T-helper 2 cell treated with Interferon-gamma antibody and Interleukin-4, amounts not matched to agents 100 ng/mL and 5 ng/mL, for 36 hours (primary cell): ENCODE measurements around the gene NAMPT. TPM values are rescaled to one million over a fixed set of nuclear protein-coding genes. Genes with fewer than 3 reads are reported as not detected.

Source experiments
- intact Hi-C: fragments of 100-400 bp; cut with micrococcal nuclease; formaldehyde crosslinking; loops from one replicate; pipeline ENCODE4 v1.15.1; 2023
- total RNA-seq: library from RNA; stranded (reverse); gene quantifications from 2 replicates; pipeline ENCODE4 v1.2.3, GENCODE V29; 2022

Gene NAMPT
- total RNA-seq, 1 donor from 2014 or later: 75.6 TPM

DNA sequence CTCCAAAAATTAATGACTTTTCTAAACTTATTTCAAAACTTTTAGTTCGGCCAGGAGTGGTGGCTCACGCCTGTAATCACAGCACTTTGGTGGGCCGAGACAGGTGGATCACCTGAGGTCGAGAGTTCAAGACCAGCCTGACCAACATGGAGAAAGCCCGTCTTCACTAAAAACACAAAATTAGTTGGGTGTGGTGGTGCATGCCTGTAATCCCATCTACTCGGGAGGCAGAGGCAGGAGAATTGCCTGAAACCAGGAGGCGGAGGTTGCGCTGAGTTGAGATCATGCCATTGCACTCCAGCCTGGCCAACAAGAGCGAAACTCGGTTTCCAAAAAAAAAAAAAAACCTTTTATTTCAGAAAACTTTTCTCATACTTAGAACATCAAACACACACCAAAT lies 8.3 kb downstream of the NAMPT start:
- intact Hi-C loops: no loop called here

DNA sequence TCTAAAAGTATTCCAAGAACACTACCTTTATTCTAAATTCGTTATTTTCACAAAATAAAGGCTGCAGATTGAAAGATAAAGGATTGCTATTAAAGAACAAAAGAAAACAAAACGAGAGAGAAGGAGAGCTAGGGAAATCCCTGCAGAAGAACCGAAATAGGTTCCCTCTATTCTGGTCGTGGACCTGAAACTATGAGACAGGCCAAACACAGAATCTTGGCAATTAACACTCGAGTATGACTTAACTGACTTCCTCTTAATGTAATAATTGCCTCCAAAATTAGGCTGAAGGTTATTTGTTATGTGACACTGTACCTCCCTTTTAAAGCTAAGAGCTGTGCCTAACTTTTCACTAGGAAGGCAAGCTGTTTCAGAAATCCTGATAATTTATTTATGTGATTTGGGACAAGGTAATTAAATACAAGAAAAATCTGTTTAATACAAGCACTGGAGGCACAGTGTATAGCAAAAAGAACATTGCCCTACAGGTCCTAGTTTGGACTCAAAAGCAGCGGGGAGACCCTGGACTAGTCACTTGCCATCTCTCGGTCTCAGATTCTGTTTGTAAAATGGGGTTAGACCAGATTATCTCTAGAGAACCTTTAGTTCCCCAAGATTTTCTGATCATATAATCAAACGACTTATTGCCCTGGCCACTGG lies 11.6 kb downstream of the NAMPT start:
- intact Hi-C loops: no loop called here

DNA sequence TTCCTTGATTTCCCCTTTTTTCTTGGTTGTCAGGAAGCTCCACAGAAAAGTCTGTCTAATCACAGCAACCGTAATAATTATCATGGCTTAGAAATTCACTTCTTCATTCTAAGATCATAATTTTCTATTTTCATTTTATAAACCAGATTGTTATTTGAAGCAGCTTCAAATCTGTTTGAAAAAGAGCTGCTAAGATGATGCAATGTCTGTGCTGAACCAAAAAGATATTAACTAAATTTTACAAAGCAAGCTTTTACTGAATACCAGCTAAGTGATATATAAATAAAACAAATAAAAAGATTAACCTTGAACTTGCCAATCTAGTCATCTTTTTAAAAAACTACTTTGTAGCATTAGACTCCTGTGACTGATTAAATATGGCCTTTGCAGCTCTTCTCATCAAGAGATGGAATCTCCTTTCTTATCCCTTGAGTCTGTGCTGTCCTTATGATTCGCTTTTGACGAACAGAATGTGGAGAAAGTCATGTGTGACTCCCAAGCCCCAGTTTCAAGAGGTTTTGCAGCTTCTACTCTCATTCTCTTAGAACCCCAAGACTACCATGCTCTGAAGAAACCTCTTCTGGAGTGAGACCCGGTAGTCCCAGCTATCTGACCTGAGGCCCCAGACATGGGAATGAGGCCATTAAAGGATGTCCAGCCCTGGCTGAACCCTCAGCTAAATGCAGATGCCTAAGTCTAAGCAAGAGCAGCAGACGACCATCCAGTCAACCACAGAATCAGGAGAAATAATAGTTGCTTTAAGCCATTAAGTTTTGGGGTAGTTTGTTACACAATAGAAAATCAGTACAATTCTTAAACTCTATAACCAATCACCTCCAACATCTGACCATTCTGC lies 14.4 kb downstream of the NAMPT start:
- intact Hi-C loops: no loop called here

DNA sequence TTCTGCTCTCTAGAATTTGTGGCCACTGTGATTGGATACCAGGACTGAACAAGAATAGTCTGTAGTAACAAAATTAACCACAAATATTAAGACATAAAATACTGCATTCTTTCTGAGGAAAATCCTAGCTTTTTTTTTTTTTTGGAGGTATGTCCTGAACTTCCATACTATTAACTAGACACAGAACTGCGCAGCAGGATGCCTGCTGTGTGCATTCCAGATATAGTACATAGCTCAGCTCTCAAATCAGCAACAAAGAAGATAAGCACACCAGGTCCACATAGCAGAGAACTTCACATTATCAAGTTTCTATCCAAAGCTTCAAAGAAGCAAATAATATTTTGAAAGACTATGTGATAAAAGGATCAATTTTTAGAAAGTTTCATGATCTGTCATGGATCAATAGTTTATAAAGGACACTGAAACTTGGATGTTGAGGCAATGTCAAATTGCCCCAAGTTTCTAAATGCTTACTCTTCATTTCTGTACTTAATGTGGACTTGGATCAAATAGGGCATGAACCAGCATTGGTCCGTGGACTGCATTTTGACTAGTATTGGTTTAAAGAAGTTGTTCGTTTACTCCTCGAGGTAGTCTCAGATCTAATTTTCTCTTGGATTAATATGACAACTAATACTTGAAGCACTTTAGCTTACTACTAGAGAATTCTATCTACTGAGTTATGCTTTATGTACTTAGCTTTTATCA lies 15.4 kb downstream of the NAMPT start:
- intact Hi-C loops: no loop called here

DNA sequence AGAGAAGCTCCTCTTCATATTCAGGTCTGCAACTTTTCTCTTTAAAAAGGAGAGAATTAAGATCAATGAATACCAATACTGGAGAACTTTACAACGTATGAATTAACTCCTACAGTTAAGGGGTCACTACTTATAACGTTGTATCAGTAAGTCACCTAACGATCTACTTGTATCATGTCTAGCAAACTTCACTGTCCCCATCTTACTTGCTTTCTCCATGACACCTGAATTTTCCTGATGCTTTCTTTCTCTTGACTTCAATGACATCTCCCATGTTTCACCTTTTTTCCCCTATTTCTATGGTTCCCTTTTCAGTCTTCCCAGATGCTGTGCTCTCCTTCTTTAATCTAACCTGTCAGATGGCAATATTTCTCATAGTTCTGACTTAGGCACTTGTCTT lies 19.6 kb downstream of the NAMPT start:
- intact Hi-C loops: no loop called here

DNA sequence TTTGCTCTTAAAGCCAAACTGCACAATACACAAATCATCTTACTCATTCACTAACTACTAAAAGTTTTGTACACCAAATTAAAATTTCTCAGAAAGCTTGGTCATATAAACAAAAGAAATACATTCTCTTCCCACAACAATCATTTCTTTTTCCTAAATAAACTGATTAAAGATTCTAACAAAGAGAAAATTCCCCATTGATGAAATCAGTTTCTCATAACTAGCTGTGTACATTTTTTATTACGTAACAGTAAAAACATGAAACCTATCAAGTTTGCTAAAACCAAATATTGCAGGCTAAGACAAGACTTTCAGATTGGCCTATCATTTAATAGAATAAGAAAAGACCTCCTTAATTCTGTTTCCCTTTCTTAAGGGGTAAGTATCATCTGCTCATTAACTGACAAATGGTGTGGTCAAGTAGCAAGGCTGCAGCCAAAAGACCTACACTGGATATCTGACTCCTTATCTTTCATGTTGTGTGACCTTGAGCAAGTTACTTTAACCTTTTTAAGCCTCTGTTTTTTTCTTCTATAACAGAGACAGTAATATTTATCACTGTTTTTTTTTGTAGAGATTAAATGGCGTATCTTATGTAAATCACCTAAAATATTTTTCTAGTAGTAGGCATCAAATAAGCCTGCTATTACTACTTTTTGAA lies 22.4 kb downstream of the NAMPT start:
- intact Hi-C loops: no loop called here

DNA sequence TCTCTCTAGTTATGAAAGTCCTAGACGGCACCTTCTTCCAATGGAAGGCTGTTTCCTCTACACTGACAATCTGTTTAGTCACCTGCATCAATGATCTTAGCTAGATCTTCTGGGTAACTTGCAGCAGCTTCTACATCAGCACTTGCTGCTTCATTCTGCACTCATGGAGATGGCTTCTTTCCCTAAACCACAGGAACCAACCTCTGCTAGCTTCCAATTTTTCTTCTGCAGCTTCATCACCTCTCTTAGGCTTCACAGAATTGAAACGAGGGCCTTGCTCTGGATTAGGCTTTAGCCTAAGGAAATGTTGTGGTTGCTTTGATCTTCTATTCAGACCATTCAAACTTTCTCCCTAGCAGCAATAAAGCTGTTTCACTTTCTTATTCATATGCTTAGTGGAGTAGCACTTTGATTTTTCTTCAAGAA lies 24.6 kb downstream of the NAMPT start:
- intact Hi-C loops: loop anchor here (1.0 kb wide), 1 partner anchor 25 kb away; no protein-coding TSS in a partner anchor

DNA sequence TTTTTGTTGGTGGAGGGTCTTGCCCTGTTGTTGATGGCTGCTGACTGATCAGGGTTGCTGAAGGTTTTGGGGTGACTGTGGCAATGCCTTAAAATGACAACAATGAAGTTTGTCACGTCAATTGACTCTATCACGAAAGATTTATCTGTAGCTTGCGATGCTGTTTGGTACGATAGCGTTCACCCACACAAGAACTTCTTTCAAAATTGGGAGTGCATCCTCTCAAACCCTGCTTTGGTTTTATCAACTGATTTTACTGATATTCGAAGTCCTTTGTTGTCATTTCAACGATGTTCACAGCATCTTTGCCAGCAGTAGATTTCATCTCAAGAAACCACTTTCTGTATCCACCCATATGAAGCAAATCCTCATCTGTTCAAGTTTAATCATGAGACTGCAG lies 26.0 kb downstream of the NAMPT start:
- intact Hi-C loops: no loop called here

DNA sequence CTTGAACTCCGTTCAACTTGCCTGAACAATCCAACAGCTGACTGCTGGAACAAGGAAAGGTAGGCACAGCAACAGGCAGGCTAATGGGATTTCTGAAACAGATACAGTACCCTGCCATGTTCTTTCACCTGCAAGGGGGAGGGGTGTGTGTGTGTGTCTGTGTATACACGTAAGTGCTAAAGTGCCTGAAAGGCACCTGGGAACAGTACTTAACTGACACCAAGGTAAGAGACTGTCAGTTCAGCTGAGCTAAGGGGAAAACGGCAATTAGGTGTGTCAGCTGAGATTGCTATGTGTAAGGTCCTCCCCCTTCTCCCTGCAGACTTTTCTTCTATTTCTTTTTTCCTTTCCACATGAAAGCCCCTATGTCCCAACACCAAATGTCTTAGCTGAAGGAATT lies 27.0 kb downstream of the NAMPT start:
- intact Hi-C loops: no loop called here

DNA sequence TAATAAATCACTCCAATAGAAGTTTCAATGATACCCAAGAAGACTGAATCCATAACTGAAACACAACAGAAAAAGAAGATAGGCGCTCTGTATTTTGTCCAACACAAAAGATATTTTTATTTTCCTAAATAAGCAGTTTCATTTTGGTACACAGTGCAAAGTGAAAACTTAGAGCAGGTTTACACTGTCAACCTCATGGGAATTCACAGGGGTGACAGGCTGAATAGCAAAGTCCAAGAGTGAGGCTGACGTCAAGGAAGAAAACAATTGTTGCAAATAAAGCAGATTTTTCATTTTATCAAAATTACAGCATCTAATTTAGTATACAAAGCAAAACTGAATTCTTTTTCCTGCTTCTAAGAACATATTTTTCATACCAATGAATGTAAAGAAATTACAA lies 28.6 kb downstream of the NAMPT start:
- intact Hi-C loops: no loop called here

DNA sequence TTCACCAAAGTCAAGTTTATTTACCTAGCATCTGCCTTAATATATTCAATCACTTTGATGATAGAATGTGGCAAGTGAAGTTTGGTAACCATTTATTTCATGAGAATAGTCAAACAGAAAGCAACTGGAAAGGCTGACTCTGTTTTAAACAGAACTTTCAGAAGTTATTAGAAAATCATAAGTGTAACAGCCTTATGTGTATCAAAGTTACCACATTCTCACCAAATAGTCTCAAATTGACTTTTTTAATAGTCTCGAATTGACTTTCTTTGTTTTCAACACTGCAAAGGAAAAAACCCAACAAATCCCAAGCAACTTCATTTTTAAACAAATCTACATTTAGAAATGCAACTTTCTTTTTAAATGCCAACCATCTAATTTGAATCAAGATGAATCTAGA lies 29.5 kb downstream of the NAMPT start:
- intact Hi-C loops: no loop called here

DNA sequence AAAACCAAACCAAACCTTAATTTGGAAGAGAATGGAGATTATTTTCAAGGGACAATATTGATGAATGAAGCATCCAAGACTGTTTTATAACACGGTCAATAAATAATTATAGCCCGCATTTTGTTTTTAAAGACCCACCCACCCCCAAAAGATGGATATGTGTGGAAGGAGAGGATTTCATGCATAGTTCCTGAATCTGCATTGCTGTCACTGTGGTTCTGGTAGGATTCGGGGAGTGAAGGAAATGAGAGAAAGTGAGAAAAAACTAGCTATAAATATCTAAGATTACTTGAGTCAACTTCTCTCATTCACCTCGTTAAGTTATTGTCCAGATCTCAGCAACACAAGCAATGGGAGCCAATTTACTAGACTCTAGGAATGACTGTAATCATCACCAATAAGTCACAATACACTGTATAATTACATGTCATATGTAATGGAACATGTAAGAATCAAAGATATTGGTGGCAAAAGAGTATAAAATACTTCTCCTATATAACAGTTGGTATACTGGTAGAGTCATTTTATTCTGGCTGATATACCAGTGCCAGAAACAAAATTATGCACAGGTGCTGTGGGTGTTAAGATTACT lies 30.2 kb downstream of the NAMPT start:
- intact Hi-C loops: no loop called here

DNA sequence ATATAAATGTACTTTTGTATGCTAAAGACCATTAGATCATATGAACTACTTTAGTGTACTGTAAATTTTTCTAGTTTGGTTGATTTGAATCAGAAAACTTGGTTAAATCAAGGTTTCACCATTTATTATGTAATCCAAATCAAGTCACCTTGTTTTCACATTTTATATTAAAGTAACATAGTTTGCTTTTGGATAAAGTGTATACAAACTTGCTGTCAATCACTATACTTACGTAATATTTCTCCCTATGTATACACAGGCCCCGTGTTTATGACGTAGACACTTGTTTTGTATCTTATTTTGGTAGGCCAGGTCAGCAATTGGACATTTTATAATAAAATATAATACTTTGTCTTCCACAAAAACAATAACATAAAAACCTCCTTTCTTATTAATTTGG lies 32.2 kb downstream of the NAMPT start:
- intact Hi-C loops: no loop called here

DNA sequence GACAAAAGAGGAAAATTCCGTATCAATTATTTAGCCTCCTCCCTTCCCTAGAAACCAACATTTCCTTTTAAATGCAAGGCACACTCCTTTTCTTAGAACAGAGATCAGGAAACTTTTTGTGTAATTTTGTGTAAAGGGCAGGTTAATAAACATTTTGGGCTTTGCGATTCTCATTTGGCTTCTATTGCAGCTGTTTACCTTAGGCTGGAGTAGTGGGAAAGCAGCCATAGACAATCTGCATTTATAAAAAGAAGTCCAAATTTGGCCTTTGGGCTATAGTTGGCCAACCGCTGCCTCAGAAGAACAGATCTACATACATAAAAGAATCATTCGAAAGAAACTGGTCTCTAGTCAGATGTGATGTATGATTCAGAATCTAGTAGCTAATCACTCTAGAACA lies 35.3 kb downstream of the NAMPT start:
- intact Hi-C loops: no loop called here

DNA sequence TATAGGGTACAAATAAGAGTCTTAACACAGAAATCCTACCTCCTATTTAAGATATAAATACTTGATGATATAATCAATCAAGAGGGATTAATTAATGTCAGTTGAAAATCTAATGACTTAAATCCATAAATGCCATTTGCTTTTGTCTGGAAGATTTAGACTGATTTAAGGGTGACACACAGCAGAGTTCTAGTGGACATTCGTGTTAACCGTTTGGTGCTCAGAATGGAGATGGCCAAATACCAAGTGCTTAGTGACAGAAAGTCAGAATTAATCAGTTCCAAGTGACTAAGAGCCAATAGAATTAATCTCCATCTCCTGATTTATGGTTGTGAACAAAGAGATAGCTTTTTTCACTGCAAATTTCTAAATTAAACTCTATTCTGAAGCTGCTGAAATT lies 36.2 kb downstream of the NAMPT start:
- intact Hi-C loops: no loop called here

DNA sequence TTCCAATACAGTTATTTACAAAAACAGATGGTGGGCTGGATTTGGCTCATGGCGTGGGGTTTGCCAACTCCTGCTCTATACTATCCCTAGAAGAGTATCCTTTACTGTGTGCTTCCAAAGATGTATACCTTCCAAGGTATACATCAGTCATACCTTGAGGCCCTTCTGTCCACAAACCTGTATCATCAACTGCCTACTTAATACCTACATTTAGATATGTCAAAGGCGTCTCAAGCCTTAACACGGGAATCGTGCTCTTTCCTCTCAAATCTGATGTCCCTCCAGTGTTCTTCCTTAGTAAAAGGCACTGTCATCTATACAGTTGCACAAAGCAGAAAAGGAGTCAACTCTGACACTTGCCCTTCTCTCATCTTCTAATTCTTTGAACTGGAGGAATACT lies 36.9 kb downstream of the NAMPT start:
- intact Hi-C loops: no loop called here

DNA sequence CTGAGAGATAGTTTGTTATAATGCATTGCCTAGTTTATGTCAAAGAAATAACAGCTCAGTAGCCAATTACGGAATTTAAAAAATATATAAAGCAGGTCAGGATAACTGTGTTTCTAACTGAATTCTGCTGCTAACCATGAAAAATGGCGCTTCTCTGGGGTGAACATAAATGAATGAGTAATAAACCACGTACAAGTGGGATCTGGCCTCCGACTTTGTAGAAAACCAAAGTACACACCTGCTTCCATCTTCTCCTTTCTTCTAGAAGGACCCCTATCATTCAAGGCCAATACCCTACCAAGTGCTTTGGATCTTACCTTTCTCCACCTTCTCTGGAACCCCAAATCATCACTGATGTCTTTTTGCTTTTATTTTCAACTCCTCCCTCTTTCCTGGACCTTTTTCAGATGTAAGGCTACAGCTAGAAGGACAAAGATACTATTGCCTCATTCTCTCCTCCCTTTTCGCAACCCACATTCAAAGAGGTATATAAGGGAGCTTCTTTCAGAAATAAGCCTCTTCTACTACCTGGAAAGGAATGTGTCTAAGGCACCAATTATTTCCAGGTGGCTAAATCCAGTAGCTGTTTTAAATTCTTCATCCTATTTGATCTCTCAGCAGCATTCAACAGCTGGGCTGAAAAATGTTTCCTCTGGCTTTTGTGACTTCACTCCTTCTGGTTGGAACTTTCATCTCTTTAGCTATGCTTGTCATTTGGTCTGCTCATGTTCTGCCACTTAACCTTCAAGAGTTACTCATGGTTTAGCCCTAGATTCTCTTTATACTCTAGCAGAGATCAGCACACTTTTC lies 37.7 kb downstream of the NAMPT start:
- intact Hi-C loops: no loop called here

DNA sequence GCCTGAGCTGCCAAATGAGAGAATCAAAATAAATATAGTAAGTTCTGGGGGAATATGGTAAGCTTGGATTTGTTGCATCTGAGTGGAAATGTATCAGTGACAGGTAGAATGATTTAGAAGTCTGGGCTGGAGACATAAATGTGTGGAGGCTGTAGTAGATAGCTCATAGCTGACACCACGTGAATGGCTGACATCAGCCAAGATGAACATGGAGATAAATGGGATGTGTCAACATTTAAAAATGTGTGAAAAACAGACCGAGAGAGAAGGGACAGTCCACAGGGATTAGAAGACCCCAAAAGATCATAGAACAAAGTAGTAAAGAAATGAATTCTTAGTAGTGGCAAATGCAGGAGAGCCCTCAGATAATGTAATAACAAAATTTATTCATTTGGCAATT lies 40.9 kb downstream of the NAMPT start:
- intact Hi-C loops: no loop called here

DNA sequence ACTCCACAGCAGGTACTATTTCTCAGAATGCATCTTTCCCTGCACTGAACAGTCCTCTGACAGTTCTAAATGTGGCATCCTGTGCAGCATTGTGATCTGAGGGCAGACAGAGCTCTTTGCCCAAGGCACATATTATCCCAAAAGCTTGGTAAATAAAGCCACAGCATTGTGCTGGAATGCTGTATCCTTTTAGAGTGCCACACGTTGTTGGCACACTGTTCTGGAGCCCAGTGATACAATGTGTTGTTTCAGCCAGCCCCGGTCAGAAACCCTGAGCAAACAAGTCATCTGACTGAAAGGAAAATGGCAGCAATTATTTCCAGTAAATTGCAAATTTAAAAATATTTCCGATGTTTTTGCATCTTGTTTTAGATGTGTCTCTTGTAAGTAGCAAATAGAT lies 45.4 kb downstream of the NAMPT start:
- intact Hi-C loops: no loop called here

DNA sequence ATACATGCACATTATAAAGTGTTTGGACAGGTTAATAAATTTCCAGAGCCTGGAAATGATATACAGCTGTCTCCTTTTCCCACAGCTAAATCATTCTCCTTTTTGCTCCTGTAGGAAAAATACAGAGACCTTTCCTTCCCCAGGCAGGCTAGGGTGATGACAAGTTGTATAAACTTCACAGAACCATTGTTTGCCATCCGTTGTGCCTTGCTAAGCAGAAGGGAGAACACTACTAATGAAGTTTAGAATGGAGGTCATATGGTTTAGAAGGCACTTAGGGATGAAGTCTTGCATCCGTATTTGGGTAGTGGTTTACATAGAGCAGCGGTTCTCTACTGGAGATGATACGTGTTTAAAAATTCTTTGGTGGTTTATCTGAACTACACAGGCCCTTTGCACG lies 46.0 kb downstream of the NAMPT start:
- intact Hi-C loops: no loop called here

DNA sequence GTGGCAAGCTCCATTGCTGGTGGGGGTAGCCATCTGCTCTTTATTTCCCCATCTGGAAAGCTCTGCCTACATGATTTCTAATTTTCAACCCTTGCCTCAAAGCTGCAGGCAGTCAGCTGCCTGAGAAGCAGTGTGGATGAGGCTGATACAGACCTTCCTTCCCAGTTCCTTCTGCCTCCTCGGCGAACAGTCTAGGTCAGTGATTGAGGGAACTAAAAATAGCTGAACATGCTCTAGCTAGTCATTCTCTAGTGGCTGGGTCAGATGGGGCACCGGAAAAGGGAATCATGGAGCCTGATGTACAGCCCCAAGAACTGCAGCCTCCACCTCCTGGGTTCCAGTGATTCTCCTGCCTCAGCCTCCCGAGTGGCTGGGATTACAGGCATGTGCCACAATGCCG lies 48.7 kb downstream of the NAMPT start:
- intact Hi-C loops: no loop called here
